HepG2 (cell line): Measurements from ENCODE around the gene PRSS53. TPM values are rescaled to one million over a fixed set of nuclear protein-coding genes. Genes with fewer than 3 reads are reported as not detected.
A peak's percentile ranks its signal among the peaks of the same experiment; 100 is the strongest.

Source experiments
- ATAC-seq: fragments of 200-7000 bp; cut with Tn5 transposase; 3 replicates; pipeline ENCODE4 v1.9.1; 2020; ENCODE audit warnings: mild to moderate bottlenecking, moderate library complexity
- BruUV-seq: library from RNA; stranded (reverse); fragments of 400-500 nt; replicated peaks from 2 replicates; lab custom pipeline; 2021; lab: Mats Ljungman, UMichigan
- CTCF ChIA-PET: fragments of 300-600 bp; formaldehyde crosslinking; extraction: SDS; loops from one replicate; lab custom pipeline; 2021; ENCODE audit warnings: low total read pairs, inconsistent platforms, low intra/inter-chr PET ratio; lab: Yijun Ruan, JAX
- POLR2A ChIA-PET: fragments of 350-600 bp; sonication (Branson Sonifier 250); formaldehyde crosslinking; loops from one replicate; lab custom pipeline; 2020; ENCODE audit warnings: antibody characterized with exemption, inconsistent platforms; lab: Yijun Ruan, JAX
- DNase-seq: peaks from one replicate; pipeline ENCODE4 v3.0.0-alpha.2; 2015; ENCODE audit warnings: low spot score
- FAIRE-seq: peaks from 3 replicates; lab custom pipeline; 2011; peaks lifted over from hg19 to GRCh38; lab: Jason Lieb, UNC
- H2AFZ ChIP-seq: one replicate; pipeline ENCODE4 v1.6.1; 2011; ENCODE audit warnings: low read length, inconsistent platforms
- H3K27ac ChIP-seq: fragments of 300-600 bp; 3 replicates; pipeline ENCODE4 v1.8.0; 2011; ENCODE audit warnings: mixed run types, mild to moderate bottlenecking, mixed read lengths, low read length, inconsistent platforms; ENCODE audit not compliant: insufficient read depth; ENCODE audit errors: extremely low read length
- H3K27me3 ChIP-seq, 2 experiments: fragments of 200-600 bp in 1 of 2; 2 replicates in 1 of 2; 3 replicates in 1 of 2; pipeline versions ENCODE4 v1.6.0 to v1.8.0; 2011; ENCODE audit warnings: low read length in 2 of 2, mild to moderate bottlenecking in 2 of 2, moderate library complexity in 2 of 2, inconsistent platforms in 1 of 2; ENCODE audit not compliant: insufficient read depth in 2 of 2, control insufficient read depth in 1 of 2
- H3K36me3 ChIP-seq, 2 experiments: fragments of 200-600 bp in 1 of 2; replicated peaks in 1 of 2; 2 replicates in 1 of 2; 3 replicates in 1 of 2; pipeline versions ENCODE4 v1.5.1 to v1.8.0; 2011; ENCODE audit warnings: low read length in 2 of 2, inconsistent platforms in 1 of 2; ENCODE audit not compliant: insufficient read depth in 2 of 2, control insufficient read depth in 1 of 2
- H3K4me1 ChIP-seq: 2 replicates; pipeline ENCODE4 v1.5.1; 2012; ENCODE audit warnings: low read length, inconsistent platforms; ENCODE audit not compliant: insufficient read depth
- H3K4me2 ChIP-seq: 2 replicates; pipeline ENCODE4 v1.6.0; 2011; ENCODE audit warnings: low read depth, low read length, inconsistent platforms
- H3K4me3 ChIP-seq, 3 experiments: fragments of 200-600 bp in 1 of 3; sonication (generic), shearing (Covaris generic) in 1 of 3; replicated peaks in 1 of 3; 2 replicates each; pipeline ENCODE4 v1.5.1; 2011 to 2016; ENCODE audit warnings: low read length in 3 of 3, inconsistent platforms in 2 of 3, low read depth in 2 of 3, mild to moderate bottlenecking in 2 of 3, control low read depth in 1 of 3, mixed read lengths in 1 of 3; ENCODE audit not compliant: insufficient read depth in 1 of 3
- H3K79me2 ChIP-seq: one replicate; pipeline ENCODE4 v1.6.1; 2011; ENCODE audit warnings: low read length, inconsistent platforms; ENCODE audit not compliant: insufficient read depth
- H3K9ac ChIP-seq: 2 replicates; pipeline ENCODE4 v1.6.0; 2011; ENCODE audit warnings: mild to moderate bottlenecking, low read depth, low read length, inconsistent platforms; ENCODE audit not compliant: insufficient read depth
- H3K9me3 ChIP-seq: 2 replicates; pipeline ENCODE4 v1.5.1; 2012; ENCODE audit warnings: mild to moderate bottlenecking, low read length
- H4K20me1 ChIP-seq: 2 replicates; pipeline ENCODE4 v1.6.0; 2011; ENCODE audit warnings: inconsistent platforms, mild to moderate bottlenecking, low read length, moderate library complexity; ENCODE audit not compliant: insufficient read depth
- ATF1 ChIP-seq: IDR thresholded peaks from 2 replicates; pipeline ENCODE4 v1.6.1; 2016; ENCODE audit warnings: mild to moderate bottlenecking, control low read depth
- KLF11 ChIP-seq: IDR thresholded peaks from 2 replicates; pipeline ENCODE4 v1.6.1; 2016; ENCODE audit warnings: missing compliant biosample characterization
- KLF16 ChIP-seq, 2 experiments: sonication (generic) in 1 of 2; formaldehyde crosslinking in 1 of 2; IDR thresholded peaks; 2 replicates each; pipeline versions ENCODE4 v1.6.1 to v1.8.0; 2016 to 2023; ENCODE audit warnings: missing genetic modification reagents in 2 of 2, missing compliant biosample characterization in 1 of 2
- KLF9 ChIP-seq: IDR thresholded peaks from 2 replicates; pipeline ENCODE4 v1.6.1; 2016; ENCODE audit warnings: low read depth
- PHF20 ChIP-seq: sonication (generic); formaldehyde crosslinking; IDR thresholded peaks from 2 replicates; pipeline ENCODE4 v1.5.0; 2020; ENCODE audit warnings: mild to moderate bottlenecking, missing genetic modification reagents
- PHF8 ChIP-seq: sonication (generic); formaldehyde crosslinking; IDR thresholded peaks from 2 replicates; pipeline ENCODE4 v1.5.0; 2020; ENCODE audit warnings: missing genetic modification reagents
- PTBP1 ChIP-seq: fragments of 200-400 bp; formaldehyde crosslinking; IDR thresholded peaks from 2 replicates; pipeline ENCODE4 v1.6.1; 2018; ENCODE audit warnings: low read length, low read depth; ENCODE audit not compliant: poor library complexity, severe bottlenecking
- RAD21 ChIP-seq: fragments of 450-650 bp; formaldehyde crosslinking; IDR thresholded peaks from 2 replicates; pipeline ENCODE4 v1.5.0; 2020; ENCODE audit warnings: mild to moderate bottlenecking
- RARG ChIP-seq: sonication (generic); formaldehyde crosslinking; IDR thresholded peaks from 2 replicates; pipeline ENCODE4 v1.4.0; 2020; ENCODE audit warnings: low read depth, mild to moderate bottlenecking, missing genetic modification reagents
- SMAD1 ChIP-seq: sonication (generic); formaldehyde crosslinking; IDR thresholded peaks from 2 replicates; pipeline ENCODE4 v1.4.0; 2020; ENCODE audit warnings: missing genetic modification reagents, low read depth, mild to moderate bottlenecking, borderline replicate concordance
- ZNF232 ChIP-seq: sonication (generic); formaldehyde crosslinking; IDR thresholded peaks from 2 replicates; pipeline ENCODE4 v1.4.0; 2020; ENCODE audit warnings: missing genetic modification reagents, borderline replicate concordance
- ZNF350 ChIP-seq: sonication (generic); formaldehyde crosslinking; IDR thresholded peaks from 2 replicates; pipeline ENCODE4 v1.4.0; 2020; ENCODE audit warnings: mild to moderate bottlenecking, low read depth, missing genetic modification reagents, borderline replicate concordance
- ZNF468 ChIP-seq: sonication (generic); formaldehyde crosslinking; IDR thresholded peaks from 2 replicates; pipeline ENCODE4 v1.8.0; 2022; ENCODE audit warnings: mild to moderate bottlenecking, moderate library complexity, missing genetic modification reagents
- ZNF776 ChIP-seq: sonication (generic); formaldehyde crosslinking; IDR thresholded peaks from 2 replicates; pipeline ENCODE4 v1.4.0; 2020; ENCODE audit warnings: mild to moderate bottlenecking, missing genetic modification reagents
- ZNF780A ChIP-seq: sonication (generic); formaldehyde crosslinking; IDR thresholded peaks from 2 replicates; pipeline ENCODE4 v1.8.0; 2022; ENCODE audit warnings: mild to moderate bottlenecking, missing genetic modification reagents, moderate library complexity
- ZNF883 ChIP-seq: sonication (generic); formaldehyde crosslinking; IDR thresholded peaks from 2 replicates; pipeline ENCODE4 v1.5.1; 2020; ENCODE audit warnings: mild to moderate bottlenecking, missing genetic modification reagents; ENCODE audit errors: not compliant biosample characterization
- WGBS: methylation state at CpG from one replicate; pipeline ENCODE4 v1.1.6; 2017; ENCODE audit warnings: low lambda C conversion rate; 5-methylcytosine and 5-hydroxymethylcytosine counted together
- in situ Hi-C: cut with HindIII; loops from 2 replicates; pipeline ENCODE4 v1.10.0; 2017; ENCODE audit warnings: low pct_unique_long_range_greater_than_20kb; ENCODE audit not compliant: extremely low pct_ligation_motif_present
- intact Hi-C: fragments of 100-400 bp; cut with micrococcal nuclease; formaldehyde crosslinking; loops from one replicate; pipeline ENCODE4 v1.10.0; 2022; ENCODE audit not compliant: unreplicated experiment
- polyA plus RNA-seq, 8 experiments: library from polyadenylated mRNA; depleted of rRNA in 3 of 8; stranded (reverse) in 7 of 8; unstranded in 1 of 8; fragments of >200 nt; fragmentation: Illumina TruSeq in 4 of 8; extraction: Trizol in 4 of 8; gene quantifications; 2 replicates each; pipeline versions ENCODE4 v1.2.1 to v1.2.3, GENCODE V29; 2011 to 2016; ENCODE audit warnings: low read depth in 4 of 8, missing spikeins in 1 of 8, mixed read lengths in 1 of 8; ENCODE audit not compliant: insufficient read depth in 1 of 8
- total RNA-seq, 5 experiments: library from RNA; depleted of rRNA; stranded (reverse); fragments of >200 nt; fragmentation: Illumina TruSeq; extraction: Trizol; gene quantifications; 2 replicates each; pipeline ENCODE4 v1.2.3, GENCODE V29; 2016; ENCODE audit warnings: low read depth in 1 of 5
- TF ChIP-seq, protein P1 (sequence below): sonication (generic); formaldehyde crosslinking; IDR thresholded peaks from 2 replicates; pipeline ENCODE4 v1.8.1; 2023; ENCODE audit warnings: mild to moderate bottlenecking, missing genetic modification reagents
- TF ChIP-seq, protein P2 (sequence below): sonication (generic); formaldehyde crosslinking; IDR thresholded peaks from 2 replicates; pipeline ENCODE4 v1.4.0; 2020; ENCODE audit warnings: missing genetic modification reagents
- TF ChIP-seq, protein P3 (sequence below): sonication (generic); formaldehyde crosslinking; conservative IDR thresholded peaks from 2 replicates; pipeline ENCODE4 v1.8.0; 2022; ENCODE audit warnings: low read depth, missing genetic modification reagents

The PRSS53 gene
- total and polyA plus RNA-seq, 2 of the 13 experiments (the other 11 are each of a cell fraction or from before 2014, with no cell fraction given), result 2.2 to 7.4 TPM

DNA sequence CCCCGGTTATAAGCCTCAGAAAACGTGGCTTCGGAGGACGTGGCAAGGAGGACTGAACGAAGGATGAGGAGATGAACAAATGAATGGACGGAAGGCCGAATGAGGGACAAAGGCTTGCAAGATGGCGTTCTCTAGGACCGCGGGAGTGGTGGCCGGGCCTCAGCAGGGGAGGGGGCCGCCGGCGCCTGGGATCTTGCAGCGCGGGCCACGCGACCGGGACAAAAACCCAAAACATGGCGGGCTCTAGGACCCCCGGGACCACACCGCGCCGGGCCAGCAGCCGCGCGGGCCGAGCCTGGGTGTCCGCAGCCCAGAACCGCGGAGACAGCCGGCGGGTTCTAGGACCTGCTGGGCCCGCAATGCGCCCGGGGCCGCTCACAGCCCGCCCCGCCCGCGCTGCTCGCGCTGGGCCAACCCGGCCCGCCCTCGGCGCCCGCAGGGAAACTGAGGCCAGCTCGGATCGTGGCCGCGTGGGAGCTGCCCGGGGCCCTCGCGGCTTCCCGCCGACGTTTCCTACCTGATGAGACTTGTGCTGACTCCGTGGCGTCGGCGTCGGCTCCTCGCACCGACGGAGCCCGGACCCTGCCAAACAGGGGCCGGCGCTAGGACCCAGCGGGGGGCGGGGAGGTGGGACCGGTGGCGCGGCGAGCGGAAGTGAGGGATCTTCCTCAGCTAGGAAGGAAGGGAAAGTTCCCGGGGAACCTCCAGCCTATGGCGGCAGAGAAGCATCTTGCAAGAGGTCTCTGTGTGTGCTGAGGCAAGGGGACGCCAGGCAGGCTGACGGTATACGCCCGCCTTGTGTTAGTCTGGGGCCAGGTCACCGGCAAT is 15.4 kb downstream of the PRSS53 start:
- H3K9ac ChIP-seq, result peak overlapping the region; percentile 88
- peaks cover 12 to 25% of the 10 kb centered on the region in 2 experiments; a peak in 4 of 5 replicates for H3K36me3 ChIP-seq
- H3K4me3 ChIP-seq, result peak overlapping the region; percentile 75 to 97 (median 90)
- peaks cover 22% of the 10 kb centered on the region for H3K4me1 ChIP-seq
- no peaks in the 10 kb centered on the region for H4K20me1 ChIP-seq
- H3K9me3 ChIP-seq, result no peaks in the 10 kb centered on the region
- no TSS peak for BruUV-seq
- ChIA-PET CTCF (interaction anchor here (1.7 kb wide), 1 partner anchor 88 kb away, joined by 8 read pairs; the partner anchor contains the start of gene HSD3B7), POLR2A (interaction anchor here (0.6 to 2.4 kb wide), 34 partner anchors 12 to 801 kb away, joined by 3 to 56 read pairs (median 6); partner anchors contain the start of genes ARMC5, FUS, HSD3B7 and KAT8)
- 3% methylated on average over 44 of the region's 83 CpGs for WGBS
- peak overlapping the region; percentile 83 for H3K27ac ChIP-seq
- peak overlapping the region; percentile 93 for H3K4me2 ChIP-seq
- peak overlapping the region; percentile 29 for H2AFZ ChIP-seq
- ATAC-seq (peak; percentile 85), FAIRE-seq (no peak), DNase-seq (peak; percentile 87)
- H3K79me2 ChIP-seq, result peaks cover 46% of the 10 kb centered on the region
- H3K27me3 ChIP-seq, result no peaks in the 10 kb centered on the region; a peak in 1 of 5 replicates
- in situ Hi-C loops, result loop anchor here (5.0 kb wide), 2 partner anchors 41 to 86 kb away; partner anchors contain the start of genes HSD3B7 and STX4
- intact Hi-C loops, result loop anchor here (2.0 kb wide), 1 partner anchor 47 kb away; no protein-coding TSS in a partner anchor
- peak; percentile 6 for TF ChIP-seq PTBP1
- TF ChIP-seq, protein P1, sequence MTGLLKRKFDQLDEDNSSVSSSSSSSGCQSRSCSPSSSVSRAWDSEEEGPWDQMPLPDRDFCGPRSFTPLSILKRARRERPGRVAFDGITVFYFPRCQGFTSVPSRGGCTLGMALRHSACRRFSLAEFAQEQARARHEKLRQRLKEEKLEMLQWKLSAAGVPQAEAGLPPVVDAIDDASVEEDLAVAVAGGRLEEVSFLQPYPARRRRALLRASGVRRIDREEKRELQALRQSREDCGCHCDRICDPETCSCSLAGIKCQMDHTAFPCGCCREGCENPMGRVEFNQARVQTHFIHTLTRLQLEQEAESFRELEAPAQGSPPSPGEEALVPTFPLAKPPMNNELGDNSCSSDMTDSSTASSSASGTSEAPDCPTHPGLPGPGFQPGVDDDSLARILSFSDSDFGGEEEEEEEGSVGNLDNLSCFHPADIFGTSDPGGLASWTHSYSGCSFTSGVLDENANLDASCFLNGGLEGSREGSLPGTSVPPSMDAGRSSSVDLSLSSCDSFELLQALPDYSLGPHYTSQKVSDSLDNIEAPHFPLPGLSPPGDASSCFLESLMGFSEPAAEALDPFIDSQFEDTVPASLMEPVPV (CRISPR knock-in tag), result 0 out of 2 replicates have a peak, but pooled peaks have one; percentile 38
- 0 out of 2 replicates have a peak, but pooled peaks have one; percentile 63 for TF ChIP-seq ZNF468 (CRISPR knock-in tag)
- 0 out of 2 replicates have a peak, but pooled peaks have one; percentile 41 for TF ChIP-seq ZNF350 (CRISPR knock-in tag)
- TF ChIP-seq, protein P2, sequence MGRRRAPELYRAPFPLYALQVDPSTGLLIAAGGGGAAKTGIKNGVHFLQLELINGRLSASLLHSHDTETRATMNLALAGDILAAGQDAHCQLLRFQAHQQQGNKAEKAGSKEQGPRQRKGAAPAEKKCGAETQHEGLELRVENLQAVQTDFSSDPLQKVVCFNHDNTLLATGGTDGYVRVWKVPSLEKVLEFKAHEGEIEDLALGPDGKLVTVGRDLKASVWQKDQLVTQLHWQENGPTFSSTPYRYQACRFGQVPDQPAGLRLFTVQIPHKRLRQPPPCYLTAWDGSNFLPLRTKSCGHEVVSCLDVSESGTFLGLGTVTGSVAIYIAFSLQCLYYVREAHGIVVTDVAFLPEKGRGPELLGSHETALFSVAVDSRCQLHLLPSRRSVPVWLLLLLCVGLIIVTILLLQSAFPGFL (CRISPR knock-in tag), result no peak
- TF ChIP-seq KLF16 (CRISPR knock-in tag; IDR thresholded peaks at IDR 0.05), result peak in 1 of 2 experiments; percentile 11; a peak in 1 of 4 replicates
- no peak for TF ChIP-seq KLF11 (CRISPR knock-in tag)
- peak; percentile 66 for TF ChIP-seq RARG (CRISPR knock-in tag)
- TF ChIP-seq PHF8, result peak; percentile 76; the same call in 1 of the 2 replicates
- no peak; the same call in 1 of the 2 replicates for TF ChIP-seq SMAD1
- peak; percentile 56 for TF ChIP-seq ZNF776 (CRISPR knock-in tag)
- no peak for TF ChIP-seq KLF9 (CRISPR knock-in tag)
- no peak; the same call in 1 of the 2 replicates for TF ChIP-seq ZNF780A (CRISPR knock-in tag)
- no peak for TF ChIP-seq ZNF883 (CRISPR knock-in tag)
- no peak for TF ChIP-seq ATF1
- no peak; the same call in 1 of the 2 replicates for TF ChIP-seq PHF20 (CRISPR knock-in tag)
- peak; percentile 71 for TF ChIP-seq RAD21 (CRISPR knock-in tag)
- TF ChIP-seq, protein P3, sequence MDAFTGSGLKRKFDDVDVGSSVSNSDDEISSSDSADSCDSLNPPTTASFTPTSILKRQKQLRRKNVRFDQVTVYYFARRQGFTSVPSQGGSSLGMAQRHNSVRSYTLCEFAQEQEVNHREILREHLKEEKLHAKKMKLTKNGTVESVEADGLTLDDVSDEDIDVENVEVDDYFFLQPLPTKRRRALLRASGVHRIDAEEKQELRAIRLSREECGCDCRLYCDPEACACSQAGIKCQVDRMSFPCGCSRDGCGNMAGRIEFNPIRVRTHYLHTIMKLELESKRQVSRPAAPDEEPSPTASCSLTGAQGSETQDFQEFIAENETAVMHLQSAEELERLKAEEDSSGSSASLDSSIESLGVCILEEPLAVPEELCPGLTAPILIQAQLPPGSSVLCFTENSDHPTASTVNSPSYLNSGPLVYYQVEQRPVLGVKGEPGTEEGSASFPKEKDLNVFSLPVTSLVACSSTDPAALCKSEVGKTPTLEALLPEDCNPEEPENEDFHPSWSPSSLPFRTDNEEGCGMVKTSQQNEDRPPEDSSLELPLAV (CRISPR knock-in tag), result no peak
- peak; percentile 82; the same call in 1 of the 2 replicates for TF ChIP-seq ZNF232 (CRISPR knock-in tag)
